Caco-2 (cell line): ENCODE measurements around the gene NRP2. TPM values are rescaled to one million over a fixed set of nuclear protein-coding genes. Genes with fewer than 3 reads are reported as not detected.

Experiments used
- BruUV-seq: library from RNA; stranded (reverse); fragments of 400-500 nt; replicated peaks from 2 replicates; lab custom pipeline; 2021; lab: Mats Ljungman, UMichigan
- CTCF ChIA-PET: fragments of 300-600 bp; sonication (Branson Sonifier 250); formaldehyde crosslinking; loops from one replicate; lab custom pipeline; 2022; ENCODE audit warnings: antibody characterized with exemption; lab: Charles Lee
- POLR2A ChIA-PET: fragments of 300-600 bp; sonication (Branson Sonifier 250); formaldehyde crosslinking; loops from one replicate; lab custom pipeline; 2022; ENCODE audit warnings: antibody characterized with exemption; lab: Charles Lee
- DNase-seq, 2 experiments: peaks; one replicate each; pipeline versions ENCODE4 v3.0.0 to v3.0.0-alpha.2; 2020 to 2022
- H3K27me3 ChIP-seq: replicated peaks from 2 replicates; pipeline ENCODE4 v1.6.0; 2011; ENCODE audit warnings: low read length; ENCODE audit not compliant: control insufficient read depth, insufficient read depth
- H3K36me3 ChIP-seq: 2 replicates; pipeline ENCODE4 v1.5.1; 2011; ENCODE audit warnings: low read length; ENCODE audit not compliant: control insufficient read depth, insufficient read depth
- H3K4me1 ChIP-seq: fragments of 250-450 bp; sonication (Bioruptor Pico); 2 replicates; pipeline ENCODE4 v1.5.1; 2020; ENCODE audit warnings: mild to moderate bottlenecking
- H3K4me3 ChIP-seq: 2 replicates; pipeline ENCODE4 v1.5.1; 2011; ENCODE audit warnings: low read depth, mild to moderate bottlenecking, control low read depth, low read length
- H3K9me3 ChIP-seq: fragments of 250-450 bp; sonication (Bioruptor Pico); 2 replicates; pipeline ENCODE4 v1.5.1; 2020; ENCODE audit warnings: mild to moderate bottlenecking, moderate library complexity
- H3K27ac Mint-ChIP-seq: one replicate; pipeline ENCODE4 v1.8.0; 2022; ENCODE audit warnings: mixed read lengths; ENCODE audit not compliant: unreplicated experiment
- H3K27me3 Mint-ChIP-seq: one replicate; pipeline ENCODE4 v1.8.0; 2022; ENCODE audit warnings: mixed read lengths; ENCODE audit not compliant: insufficient read depth, unreplicated experiment
- H3K36me3 Mint-ChIP-seq: one replicate; pipeline ENCODE4 v1.8.0; 2022; ENCODE audit warnings: mild to moderate bottlenecking, mixed read lengths; ENCODE audit not compliant: insufficient read depth, unreplicated experiment
- H3K4me1 Mint-ChIP-seq: one replicate; pipeline ENCODE4 v1.8.0; 2022; ENCODE audit warnings: low read depth, mixed read lengths; ENCODE audit not compliant: unreplicated experiment
- H3K4me3 Mint-ChIP-seq: one replicate; pipeline ENCODE4 v1.8.0; 2022; ENCODE audit warnings: mild to moderate bottlenecking, moderate library complexity, mixed read lengths; ENCODE audit not compliant: unreplicated experiment
- H3K9me3 Mint-ChIP-seq: one replicate; pipeline ENCODE4 v1.8.0; 2022; ENCODE audit warnings: mixed read lengths; ENCODE audit not compliant: unreplicated experiment
- CTCF ChIP-seq, 2 experiments: fragments of 200-600 bp in 1 of 2; IDR thresholded peaks; 1 replicate in 1 of 2; 2 replicates in 1 of 2; pipeline versions ENCODE4 v1.5.1 to v1.8.0; 2011 to 2022; ENCODE audit warnings: antibody characterized with exemption in 1 of 2, control low read depth in 1 of 2, inconsistent platforms in 1 of 2, low read depth in 1 of 2, low read length in 1 of 2, mild to moderate bottlenecking in 1 of 2, moderate library complexity in 1 of 2; ENCODE audit not compliant: insufficient read depth in 1 of 2, severe bottlenecking in 1 of 2, unreplicated experiment in 1 of 2
- intact Hi-C: fragments of 100-400 bp; cut with micrococcal nuclease; formaldehyde crosslinking; loops from one replicate; pipeline ENCODE4 v1.10.0; 2022; ENCODE audit not compliant: unreplicated experiment
- total RNA-seq: library from RNA; stranded (reverse); gene quantifications from 2 replicates; pipeline ENCODE4 v1.2.3, GENCODE V29; 2022

The NRP2 gene
- total RNA-seq, 1 experiment from 2014 or later = 96.9 TPM

GRCh38 chr2:205650931-205651330 is 31.4 kb upstream of the NRP2 start:
- H3K4me3 Mint-ChIP-seq = no peak overlapping the region
- Histone ChIP-seq H3K27me3 (no peaks in the 10 kb centered on the region), H3K4me1 (no peaks in the 10 kb centered on the region), H3K9me3 (no peaks in the 10 kb centered on the region), H3K36me3 (no peaks in the 10 kb centered on the region), H3K4me3 (no peak overlapping the region)
- H3K36me3 Mint-ChIP-seq = no peaks in the 10 kb centered on the region
- H3K4me1 Mint-ChIP-seq = no peaks in the 10 kb centered on the region
- no peaks in the 10 kb centered on the region for H3K9me3 Mint-ChIP-seq
- TF ChIP-seq CTCF (IDR thresholded peaks at IDR 0.05; ENCODE audit: insufficient read depth in 1 of 2, low read depth in 1 of 2, low read length in 1 of 2, severe bottlenecking in 1 of 2, unreplicated experiment in 1 of 2) = no peak
- intact Hi-C loops = no loop called here
- DNase-seq = no peak
- BruUV-seq = no TSS peak
- ChIA-PET POLR2A (no interaction called here), CTCF (no interaction called here)
- H3K27me3 Mint-ChIP-seq = no peaks in the 10 kb centered on the region
- no peak overlapping the region for H3K27ac Mint-ChIP-seq

- Histone ChIP-seq H3K27me3 (no peaks in the 10 kb centered on the region), H3K4me1 (no peaks in the 10 kb centered on the region), H3K9me3 (no peaks in the 10 kb centered on the region), H3K4me3 (no peak overlapping the region), H3K36me3 (no peaks in the 10 kb centered on the region)
- no peak for DNase-seq
- Mint-ChIP-seq H3K4me1 (no peaks in the 10 kb centered on the region), H3K4me3 (no peak overlapping the region), H3K27ac (no peak overlapping the region), H3K27me3 (no peaks in the 10 kb centered on the region), H3K36me3 (no peaks in the 10 kb centered on the region), H3K9me3 (no peaks in the 10 kb centered on the region)
- BruUV-seq = no TSS peak
- ChIA-PET POLR2A (no interaction called here), CTCF (no interaction called here)
- intact Hi-C loops = no loop called here
- TF ChIP-seq CTCF (IDR thresholded peaks at IDR 0.05; ENCODE audit: insufficient read depth in 1 of 2, low read depth in 1 of 2, low read length in 1 of 2, severe bottlenecking in 1 of 2, unreplicated experiment in 1 of 2) = no peak
Measured at GRCh38 chr2:205651719-205652118, 30.6 kb upstream of the NRP2 start.

GRCh38 chr2:205654878-205655605 is 27.3 kb upstream of the NRP2 start:
- TF ChIP-seq CTCF (IDR thresholded peaks at IDR 0.05; ENCODE audit: insufficient read depth in 1 of 2, low read depth in 1 of 2, low read length in 1 of 2, severe bottlenecking in 1 of 2, unreplicated experiment in 1 of 2) = no peak
- Histone ChIP-seq H3K4me3 (no peak overlapping the region), H3K4me1 (no peaks in the 10 kb centered on the region), H3K9me3 (no peaks in the 10 kb centered on the region), H3K27me3 (no peaks in the 10 kb centered on the region), H3K36me3 (no peaks in the 10 kb centered on the region)
- ChIA-PET CTCF (no interaction called here), POLR2A (no interaction called here)
- no peaks in the 10 kb centered on the region for H3K9me3 Mint-ChIP-seq
- intact Hi-C loops = no loop called here
- H3K4me3 Mint-ChIP-seq = no peak overlapping the region
- H3K27ac Mint-ChIP-seq = no peak overlapping the region
- no peak for DNase-seq
- H3K4me1 Mint-ChIP-seq = no peaks in the 10 kb centered on the region
- H3K36me3 Mint-ChIP-seq = no peaks in the 10 kb centered on the region
- no peaks in the 10 kb centered on the region for H3K27me3 Mint-ChIP-seq
- BruUV-seq = no TSS peak
